ENCODE results near the gene GTF2H2. TPM values are rescaled to one million over a fixed set of nuclear protein-coding genes. Genes with fewer than 3 reads are reported as not detected.

GTF2H2 gene
- total RNA-seq, 1 experiment from 2014 or later: 39.7 TPM

- TF ChIP-seq REST (IDR thresholded peaks at IDR 0.05; ENCODE audit: insufficient read depth in 1 of 2, low read depth in 2 of 2, low read length in 1 of 2) (no peak), CTCF (IDR thresholded peaks at IDR 0.05) (no peak), POLR2AphosphoS5 (IDR thresholded peaks at IDR 0.05; ENCODE audit: low read depth, low read length) (no peak), SIN3A (IDR thresholded peaks at IDR 0.05; ENCODE audit: borderline replicate concordance, insufficient read depth, low read depth, low read length) (no peak), TCF7L2 (IDR thresholded peaks at IDR 0.05; ENCODE audit: low read depth, low read length) (no peak)
- in situ Hi-C loops (cut with HindIII; ENCODE audit: low pct_unique_long_range_greater_than_20kb, low sequenced_read_pairs) (no loop called here), intact Hi-C loops (cut with micrococcal nuclease; ENCODE audit: unreplicated experiment) (no loop called here)
- ATAC-seq: no peak
- ChIA-PET CTCF (no interaction called here), POLR2A (no interaction called here)
- H3K4me1 ChIP-seq (ENCODE audit: control insufficient read depth, insufficient read depth, low read length): no peaks in the 10 kb centered on the region
- H3K27me3 ChIP-seq (ENCODE audit: control insufficient read depth, insufficient read depth, low read length): no peaks in the 10 kb centered on the region
- no peak for DNase-seq (ENCODE audit: low read depth, low spot score)
- H3K27ac ChIP-seq (ENCODE audit: low read length): no peak overlapping the region
- H3K9me3 ChIP-seq (ENCODE audit: control insufficient read depth, insufficient read depth, low read depth, low read length): no peaks in the 10 kb centered on the region
- BruUV-seq (replicated peaks): no TSS peak
- no peaks in the 10 kb centered on the region for H3K36me3 ChIP-seq (ENCODE audit: control insufficient read depth, insufficient read depth, low read length)
- H3K4me3 ChIP-seq (ENCODE audit: low read depth in 2 of 2, low read length in 2 of 2): no peak overlapping the region
Measured at GRCh38 chr5:71014176-71014575, 53.3 kb downstream of the GTF2H2 start.

- H3K36me3 ChIP-seq (ENCODE audit: control insufficient read depth, insufficient read depth, low read length): no peaks in the 10 kb centered on the region
- no peak overlapping the region for H3K4me3 ChIP-seq (ENCODE audit: low read depth in 2 of 2, low read length in 2 of 2)
- no peaks in the 10 kb centered on the region for H3K27me3 ChIP-seq (ENCODE audit: control insufficient read depth, insufficient read depth, low read length)
- no peaks in the 10 kb centered on the region for H3K9me3 ChIP-seq (ENCODE audit: control insufficient read depth, insufficient read depth, low read depth, low read length)
- ATAC-seq (no peak), DNase-seq (ENCODE audit: low read depth, low spot score) (no peak)
- H3K4me1 ChIP-seq (ENCODE audit: control insufficient read depth, insufficient read depth, low read length): no peaks in the 10 kb centered on the region
- intact Hi-C loops (cut with micrococcal nuclease; ENCODE audit: unreplicated experiment) (no loop called here), in situ Hi-C loops (cut with HindIII; ENCODE audit: low pct_unique_long_range_greater_than_20kb, low sequenced_read_pairs) (no loop called here)
- H3K27ac ChIP-seq (ENCODE audit: low read length): no peak overlapping the region
- POLR2A ChIA-PET: no interaction called here
- no TSS peak for BruUV-seq (replicated peaks)
- CTCF ChIA-PET: no interaction called here
- no peak for TF ChIP-seq TCF7L2 (IDR thresholded peaks at IDR 0.05; ENCODE audit: low read depth, low read length)
- no peak for TF ChIP-seq SIN3A (IDR thresholded peaks at IDR 0.05; ENCODE audit: borderline replicate concordance, insufficient read depth, low read depth, low read length)
- TF ChIP-seq REST (IDR thresholded peaks at IDR 0.05; ENCODE audit: insufficient read depth in 1 of 2, low read depth in 2 of 2, low read length in 1 of 2): no peak
- no peak for TF ChIP-seq CTCF (IDR thresholded peaks at IDR 0.05)
- no peak for TF ChIP-seq POLR2AphosphoS5 (IDR thresholded peaks at IDR 0.05; ENCODE audit: low read depth, low read length)
Measured at GRCh38 chr5:71013575-71013974, 53.9 kb downstream of the GTF2H2 start.
